SK-N-SH (cell line): ENCODE measurements around the gene EDEM2.

Source experiments
- ELF1 ChIP-seq: IDR thresholded peaks from 2 replicates; pipeline ENCODE4 v1.4.0; 2012
- EP300 ChIP-seq, 2 experiments: IDR thresholded peaks; 2 replicates each; pipeline versions ENCODE4 v1.4.0 to v1.6.1; 2012; ENCODE audit warnings: borderline replicate concordance in 1 of 2, low read depth in 1 of 2, low read length in 1 of 2
- EZH2phosphoT487 ChIP-seq: fragments of 200-600 bp; sonication (generic); IDR thresholded peaks from 2 replicates; pipeline ENCODE4 v1.6.1; 2017; ENCODE audit warnings: low read depth, mixed run types, mild to moderate bottlenecking, antibody characterized with exemption, moderate library complexity, borderline replicate concordance
- GABPA ChIP-seq: IDR thresholded peaks from 2 replicates; pipeline ENCODE4 v1.4.0; 2012; ENCODE audit warnings: low read depth, mild to moderate bottlenecking
- JUND ChIP-seq: IDR thresholded peaks from 2 replicates; pipeline ENCODE4 v1.4.0; 2012
- MXI1 ChIP-seq: IDR thresholded peaks from 2 replicates; pipeline ENCODE4 v1.6.1; 2012; ENCODE audit warnings: mild to moderate bottlenecking, low read depth, low read length, improper control_type of control experiment
- POLR2AphosphoS5 ChIP-seq: IDR thresholded peaks from 2 replicates; pipeline ENCODE4 v1.6.1; 2012; ENCODE audit warnings: low read depth, low read length
- RAD21 ChIP-seq: IDR thresholded peaks from 2 replicates; pipeline ENCODE4 v1.6.1; 2012; ENCODE audit warnings: mild to moderate bottlenecking, low read length
- RFX5 ChIP-seq: IDR thresholded peaks from 2 replicates; pipeline ENCODE4 v1.6.1; 2012; ENCODE audit warnings: mild to moderate bottlenecking, improper control_type of control experiment, low read length
- TF ChIP-seq, protein P1 (sequence below): fragments of 200-600 bp; sonication (generic); IDR thresholded peaks from 2 replicates; pipeline ENCODE4 v1.6.1; 2017; ENCODE audit warnings: antibody characterized with exemption, mild to moderate bottlenecking, moderate library complexity
- TF ChIP-seq, protein P2 (sequence below): fragments of 150-350 bp; IDR thresholded peaks from 2 replicates; pipeline ENCODE4 v1.6.1; 2017; ENCODE audit warnings: antibody characterized with exemption, low read length, low read depth, borderline replicate concordance
- TF ChIP-seq, protein P3 (sequence below): IDR thresholded peaks from 2 replicates; pipeline ENCODE4 v1.4.0; 2012; ENCODE audit warnings: low read depth
- TF ChIP-seq, protein P4 (sequence below): IDR thresholded peaks from 2 replicates; pipeline ENCODE4 v1.6.1; 2012; ENCODE audit warnings: mild to moderate bottlenecking, low read depth, low read length, moderate library complexity
- TF ChIP-seq, protein P5 (sequence below): IDR thresholded peaks from 2 replicates; pipeline ENCODE4 v1.4.0; 2012; ENCODE audit warnings: low read depth, borderline replicate concordance

DNA sequence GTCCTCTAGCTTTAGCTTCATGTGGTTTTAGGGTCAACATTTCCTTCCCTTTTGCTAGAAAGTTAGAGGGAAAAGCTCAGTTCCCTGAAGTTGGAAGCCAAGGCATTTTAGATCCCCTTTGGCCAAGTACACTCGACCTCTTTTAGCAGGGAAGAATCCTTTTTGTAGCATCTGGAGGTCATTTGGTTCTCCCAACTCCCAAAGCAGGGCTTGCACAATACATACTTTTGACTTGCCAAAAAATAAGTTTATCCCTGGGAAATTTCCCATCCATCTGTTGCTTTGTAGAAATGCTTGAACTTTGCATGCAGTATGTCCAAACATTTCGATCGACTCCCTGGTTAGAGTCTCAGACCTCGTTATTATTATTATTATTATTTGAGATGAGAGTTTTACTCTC, 4.6 kb upstream of the EDEM2 start:
- no peak for TF ChIP-seq JUND
- TF ChIP-seq, protein P1, sequence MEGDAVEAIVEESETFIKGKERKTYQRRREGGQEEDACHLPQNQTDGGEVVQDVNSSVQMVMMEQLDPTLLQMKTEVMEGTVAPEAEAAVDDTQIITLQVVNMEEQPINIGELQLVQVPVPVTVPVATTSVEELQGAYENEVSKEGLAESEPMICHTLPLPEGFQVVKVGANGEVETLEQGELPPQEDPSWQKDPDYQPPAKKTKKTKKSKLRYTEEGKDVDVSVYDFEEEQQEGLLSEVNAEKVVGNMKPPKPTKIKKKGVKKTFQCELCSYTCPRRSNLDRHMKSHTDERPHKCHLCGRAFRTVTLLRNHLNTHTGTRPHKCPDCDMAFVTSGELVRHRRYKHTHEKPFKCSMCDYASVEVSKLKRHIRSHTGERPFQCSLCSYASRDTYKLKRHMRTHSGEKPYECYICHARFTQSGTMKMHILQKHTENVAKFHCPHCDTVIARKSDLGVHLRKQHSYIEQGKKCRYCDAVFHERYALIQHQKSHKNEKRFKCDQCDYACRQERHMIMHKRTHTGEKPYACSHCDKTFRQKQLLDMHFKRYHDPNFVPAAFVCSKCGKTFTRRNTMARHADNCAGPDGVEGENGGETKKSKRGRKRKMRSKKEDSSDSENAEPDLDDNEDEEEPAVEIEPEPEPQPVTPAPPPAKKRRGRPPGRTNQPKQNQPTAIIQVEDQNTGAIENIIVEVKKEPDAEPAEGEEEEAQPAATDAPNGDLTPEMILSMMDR, result no peak
- no peak for TF ChIP-seq RFX5
- TF ChIP-seq POLR2AphosphoS5, result no peak
- TF ChIP-seq, protein P2, sequence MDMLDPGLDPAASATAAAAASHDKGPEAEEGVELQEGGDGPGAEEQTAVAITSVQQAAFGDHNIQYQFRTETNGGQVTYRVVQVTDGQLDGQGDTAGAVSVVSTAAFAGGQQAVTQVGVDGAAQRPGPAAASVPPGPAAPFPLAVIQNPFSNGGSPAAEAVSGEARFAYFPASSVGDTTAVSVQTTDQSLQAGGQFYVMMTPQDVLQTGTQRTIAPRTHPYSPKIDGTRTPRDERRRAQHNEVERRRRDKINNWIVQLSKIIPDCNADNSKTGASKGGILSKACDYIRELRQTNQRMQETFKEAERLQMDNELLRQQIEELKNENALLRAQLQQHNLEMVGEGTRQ, result no peak
- no peak for TF ChIP-seq EP300 (IDR thresholded peaks at IDR 0.05; ENCODE audit: borderline replicate concordance in 1 of 2, low read depth in 1 of 2, low read length in 1 of 2)
- TF ChIP-seq, protein P3, sequence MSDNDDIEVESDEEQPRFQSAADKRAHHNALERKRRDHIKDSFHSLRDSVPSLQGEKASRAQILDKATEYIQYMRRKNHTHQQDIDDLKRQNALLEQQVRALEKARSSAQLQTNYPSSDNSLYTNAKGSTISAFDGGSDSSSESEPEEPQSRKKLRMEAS, result no peak
- TF ChIP-seq, protein P4, sequence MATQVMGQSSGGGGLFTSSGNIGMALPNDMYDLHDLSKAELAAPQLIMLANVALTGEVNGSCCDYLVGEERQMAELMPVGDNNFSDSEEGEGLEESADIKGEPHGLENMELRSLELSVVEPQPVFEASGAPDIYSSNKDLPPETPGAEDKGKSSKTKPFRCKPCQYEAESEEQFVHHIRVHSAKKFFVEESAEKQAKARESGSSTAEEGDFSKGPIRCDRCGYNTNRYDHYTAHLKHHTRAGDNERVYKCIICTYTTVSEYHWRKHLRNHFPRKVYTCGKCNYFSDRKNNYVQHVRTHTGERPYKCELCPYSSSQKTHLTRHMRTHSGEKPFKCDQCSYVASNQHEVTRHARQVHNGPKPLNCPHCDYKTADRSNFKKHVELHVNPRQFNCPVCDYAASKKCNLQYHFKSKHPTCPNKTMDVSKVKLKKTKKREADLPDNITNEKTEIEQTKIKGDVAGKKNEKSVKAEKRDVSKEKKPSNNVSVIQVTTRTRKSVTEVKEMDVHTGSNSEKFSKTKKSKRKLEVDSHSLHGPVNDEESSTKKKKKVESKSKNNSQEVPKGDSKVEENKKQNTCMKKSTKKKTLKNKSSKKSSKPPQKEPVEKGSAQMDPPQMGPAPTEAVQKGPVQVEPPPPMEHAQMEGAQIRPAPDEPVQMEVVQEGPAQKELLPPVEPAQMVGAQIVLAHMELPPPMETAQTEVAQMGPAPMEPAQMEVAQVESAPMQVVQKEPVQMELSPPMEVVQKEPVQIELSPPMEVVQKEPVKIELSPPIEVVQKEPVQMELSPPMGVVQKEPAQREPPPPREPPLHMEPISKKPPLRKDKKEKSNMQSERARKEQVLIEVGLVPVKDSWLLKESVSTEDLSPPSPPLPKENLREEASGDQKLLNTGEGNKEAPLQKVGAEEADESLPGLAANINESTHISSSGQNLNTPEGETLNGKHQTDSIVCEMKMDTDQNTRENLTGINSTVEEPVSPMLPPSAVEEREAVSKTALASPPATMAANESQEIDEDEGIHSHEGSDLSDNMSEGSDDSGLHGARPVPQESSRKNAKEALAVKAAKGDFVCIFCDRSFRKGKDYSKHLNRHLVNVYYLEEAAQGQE, result no peak
- no peak for TF ChIP-seq RAD21
- TF ChIP-seq EZH2phosphoT487, result no peak
- TF ChIP-seq MXI1, result no peak
- TF ChIP-seq ELF1, result no peak
- TF ChIP-seq GABPA, result no peak
- TF ChIP-seq, protein P5, sequence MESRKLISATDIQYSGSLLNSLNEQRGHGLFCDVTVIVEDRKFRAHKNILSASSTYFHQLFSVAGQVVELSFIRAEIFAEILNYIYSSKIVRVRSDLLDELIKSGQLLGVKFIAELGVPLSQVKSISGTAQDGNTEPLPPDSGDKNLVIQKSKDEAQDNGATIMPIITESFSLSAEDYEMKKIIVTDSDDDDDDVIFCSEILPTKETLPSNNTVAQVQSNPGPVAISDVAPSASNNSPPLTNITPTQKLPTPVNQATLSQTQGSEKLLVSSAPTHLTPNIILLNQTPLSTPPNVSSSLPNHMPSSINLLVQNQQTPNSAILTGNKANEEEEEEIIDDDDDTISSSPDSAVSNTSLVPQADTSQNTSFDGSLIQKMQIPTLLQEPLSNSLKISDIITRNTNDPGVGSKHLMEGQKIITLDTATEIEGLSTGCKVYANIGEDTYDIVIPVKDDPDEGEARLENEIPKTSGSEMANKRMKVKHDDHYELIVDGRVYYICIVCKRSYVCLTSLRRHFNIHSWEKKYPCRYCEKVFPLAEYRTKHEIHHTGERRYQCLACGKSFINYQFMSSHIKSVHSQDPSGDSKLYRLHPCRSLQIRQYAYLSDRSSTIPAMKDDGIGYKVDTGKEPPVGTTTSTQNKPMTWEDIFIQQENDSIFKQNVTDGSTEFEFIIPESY, result no peak
